Thoracic aorta (tissue), 2 donors: ENCODE results near the gene FAAP100. TPM values are rescaled to one million over a fixed set of nuclear protein-coding genes. Genes with fewer than 3 reads are reported as not detected.

Source experiments
- ATAC-seq: fragments of 150-250 bp; one replicate; pipeline ENCODE4 v1.8.0; 2017; ENCODE audit warnings: low read depth; ENCODE audit not compliant: insufficient number of reproducible peaks, low FRiP score
- DNase-seq: peaks from one replicate; pipeline ENCODE4 v3.0.0-alpha.2; 2020; ENCODE audit warnings: low spot score
- H3K27ac ChIP-seq, 2 donors: fragments of 200-600 bp; sonication (generic); 1 replicate in 1 of 2; 2 replicates in 1 of 2; pipeline ENCODE4 v1.5.1; 2016; ENCODE audit warnings: mild to moderate bottlenecking in 2 of 2, moderate library complexity in 2 of 2
- H3K27me3 ChIP-seq: fragments of 200-600 bp; sonication (generic); replicated peaks from 2 replicates; pipeline ENCODE4 v1.6.0; 2016; ENCODE audit warnings: mild to moderate bottlenecking; ENCODE audit not compliant: insufficient read depth
- H3K36me3 ChIP-seq: fragments of 200-600 bp; sonication (generic); one replicate; pipeline ENCODE4 v1.5.1; 2016
- H3K4me1 ChIP-seq, 2 donors: fragments of 200-600 bp; sonication (generic); 1 replicate in 1 of 2; 2 replicates in 1 of 2; pipeline versions ENCODE4 v1.5.1 to v1.6.0; 2016; ENCODE audit warnings: low read depth in 2 of 2, mild to moderate bottlenecking in 1 of 2; ENCODE audit not compliant: control insufficient read depth in 1 of 2
- H3K4me3 ChIP-seq: fragments of 200-600 bp; sonication (generic); 2 replicates; pipeline ENCODE4 v1.5.1; 2016; ENCODE audit warnings: mild to moderate bottlenecking
- H3K9me3 ChIP-seq: fragments of 200-600 bp; sonication (generic); 2 replicates; pipeline ENCODE4 v1.5.1; 2016
- total RNA-seq, 2 donors: library from RNA; depleted of rRNA; stranded (reverse); fragments of >200 nt; gene quantifications; one replicate each; pipeline versions ENCODE4 v1.1.0 to v1.2.3, GENCODE V29; 2016
- TF ChIP-seq, protein P1 (sequence below): fragments of 200-600 bp; sonication (generic); IDR thresholded peaks from one replicate; pipeline ENCODE4 v1.5.1; 2019; ENCODE audit warnings: antibody characterized with exemption

Gene FAAP100
- total RNA-seq, 2 donors from 2014 or later, result 43.2 to 57.9 TPM

DNA sequence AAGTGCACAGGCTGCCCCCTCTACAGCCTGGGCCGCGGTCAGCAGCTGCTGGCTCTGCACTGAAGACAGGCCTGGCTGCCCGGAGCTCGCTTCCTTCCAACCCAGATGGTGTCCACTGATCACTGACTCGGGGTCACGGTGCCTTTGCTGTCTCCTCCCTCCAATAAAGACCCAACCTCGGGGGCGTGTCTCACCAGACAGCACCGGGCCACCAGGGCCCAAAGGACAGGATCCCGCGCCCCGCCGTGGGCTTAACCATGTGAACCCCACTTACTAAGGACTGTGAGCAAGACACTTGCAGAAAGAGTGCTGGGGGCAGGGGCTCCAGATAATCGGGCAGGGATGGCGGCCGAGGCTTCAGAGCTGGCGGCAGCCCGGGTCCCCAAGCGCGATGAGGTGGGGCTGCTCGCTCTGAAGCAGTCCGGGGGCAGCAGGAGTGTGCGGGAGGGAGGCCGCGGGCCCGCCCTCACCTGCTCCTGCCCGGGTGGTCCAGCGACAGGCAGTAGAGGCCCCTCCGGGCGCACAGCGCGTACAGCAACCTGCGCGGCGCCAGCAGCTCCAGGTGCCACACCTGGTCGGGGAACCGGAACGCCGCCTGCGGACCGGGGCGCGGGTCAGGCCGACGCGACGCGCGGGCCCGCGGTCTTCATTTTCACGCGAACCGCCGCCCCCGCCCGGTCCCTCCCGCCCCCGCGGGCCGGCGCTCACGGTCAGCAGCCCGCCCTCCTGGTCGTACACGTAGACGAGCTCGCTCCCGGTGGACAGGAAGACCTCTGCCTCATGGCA lies 502 bp downstream of the FAAP100 start:
- peak overlapping the region; percentile 98 for H3K4me3 ChIP-seq
- TF ChIP-seq, protein P1, sequence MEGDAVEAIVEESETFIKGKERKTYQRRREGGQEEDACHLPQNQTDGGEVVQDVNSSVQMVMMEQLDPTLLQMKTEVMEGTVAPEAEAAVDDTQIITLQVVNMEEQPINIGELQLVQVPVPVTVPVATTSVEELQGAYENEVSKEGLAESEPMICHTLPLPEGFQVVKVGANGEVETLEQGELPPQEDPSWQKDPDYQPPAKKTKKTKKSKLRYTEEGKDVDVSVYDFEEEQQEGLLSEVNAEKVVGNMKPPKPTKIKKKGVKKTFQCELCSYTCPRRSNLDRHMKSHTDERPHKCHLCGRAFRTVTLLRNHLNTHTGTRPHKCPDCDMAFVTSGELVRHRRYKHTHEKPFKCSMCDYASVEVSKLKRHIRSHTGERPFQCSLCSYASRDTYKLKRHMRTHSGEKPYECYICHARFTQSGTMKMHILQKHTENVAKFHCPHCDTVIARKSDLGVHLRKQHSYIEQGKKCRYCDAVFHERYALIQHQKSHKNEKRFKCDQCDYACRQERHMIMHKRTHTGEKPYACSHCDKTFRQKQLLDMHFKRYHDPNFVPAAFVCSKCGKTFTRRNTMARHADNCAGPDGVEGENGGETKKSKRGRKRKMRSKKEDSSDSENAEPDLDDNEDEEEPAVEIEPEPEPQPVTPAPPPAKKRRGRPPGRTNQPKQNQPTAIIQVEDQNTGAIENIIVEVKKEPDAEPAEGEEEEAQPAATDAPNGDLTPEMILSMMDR, result no peak
- ATAC-seq (peak; percentile 0), DNase-seq (no peak)
- peaks cover 22% of the 10 kb centered on the region for H3K36me3 ChIP-seq
- H3K27me3 ChIP-seq, result no peaks in the 10 kb centered on the region
- H3K9me3 ChIP-seq, result no peaks in the 10 kb centered on the region
- H3K27ac ChIP-seq, result peak overlapping the region; percentile 23 to 92
- peaks cover 24 to 39% of the 10 kb centered on the region in 2 donors for H3K4me1 ChIP-seq

DNA sequence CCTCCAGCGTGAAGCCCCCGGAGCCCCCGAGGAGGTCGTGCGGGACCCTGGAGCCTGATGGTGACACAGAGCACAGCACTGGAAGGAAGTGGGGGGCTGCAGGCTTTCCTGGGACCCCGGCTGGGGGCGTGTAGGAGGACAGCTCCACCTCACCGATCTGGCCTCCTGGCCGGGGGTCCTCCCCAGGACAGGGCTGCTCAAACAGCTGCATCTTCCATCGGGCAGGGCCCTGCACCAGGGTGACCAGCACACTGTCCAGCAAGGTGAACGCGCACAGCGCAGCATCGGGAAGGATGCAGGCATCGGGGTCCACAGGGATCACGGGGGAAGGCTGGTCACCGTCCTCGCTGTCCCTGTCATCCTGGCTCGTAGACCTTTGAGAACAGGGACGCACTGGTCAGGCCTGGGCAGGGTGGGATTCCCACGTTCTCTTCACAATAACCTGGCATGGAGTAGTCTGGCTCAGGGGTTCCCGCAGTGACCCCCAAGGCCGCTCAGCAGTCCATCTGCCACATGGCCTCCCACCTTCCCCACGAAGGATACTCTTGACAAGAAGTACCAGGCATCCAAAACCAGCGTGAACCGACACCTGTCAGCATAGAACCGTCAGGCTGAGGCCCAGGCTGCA lies 1.2 kb downstream of the FAAP100 start:
- H3K9me3 ChIP-seq, result no peaks in the 10 kb centered on the region
- no peaks in the 10 kb centered on the region for H3K27me3 ChIP-seq
- no peak overlapping the region for H3K27ac ChIP-seq
- H3K4me3 ChIP-seq, result peak overlapping the region; percentile 98
- TF ChIP-seq, protein P1, result no peak
- peaks cover 18 to 32% of the 10 kb centered on the region in 2 donors for H3K4me1 ChIP-seq
- ATAC-seq, result no peak
- peaks cover 25% of the 10 kb centered on the region for H3K36me3 ChIP-seq
- DNase-seq, result no peak

DNA sequence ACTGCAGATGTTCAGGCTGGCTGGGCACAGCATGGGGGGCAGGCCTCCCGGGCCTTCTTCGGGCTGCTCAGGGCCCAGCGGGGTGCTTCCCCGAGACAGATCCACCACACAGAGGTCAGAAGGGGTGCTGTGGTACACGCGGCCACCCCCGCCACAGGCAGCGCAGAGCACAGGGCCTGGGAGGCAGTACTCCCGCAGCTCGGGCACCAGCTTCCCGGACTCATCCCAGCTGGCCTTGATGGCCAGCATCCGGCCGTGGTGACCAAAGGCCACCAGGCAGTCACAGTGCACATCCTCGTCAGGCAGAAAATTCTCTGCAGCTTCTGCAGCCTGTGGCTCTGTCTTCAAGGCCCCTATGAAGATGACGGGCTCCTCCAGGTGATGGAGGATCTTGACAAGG lies 1.9 kb downstream of the FAAP100 start:
- Histone ChIP-seq H3K36me3 (peaks cover 32% of the 10 kb centered on the region), H3K4me1 (peaks cover 17 to 27% of the 10 kb centered on the region in 2 donors), H3K4me3 (no peak overlapping the region), H3K27ac (no peak overlapping the region), H3K27me3 (no peaks in the 10 kb centered on the region), H3K9me3 (no peaks in the 10 kb centered on the region)
- DNase-seq (no peak), ATAC-seq (no peak)
- TF ChIP-seq, protein P1, result no peak

DNA sequence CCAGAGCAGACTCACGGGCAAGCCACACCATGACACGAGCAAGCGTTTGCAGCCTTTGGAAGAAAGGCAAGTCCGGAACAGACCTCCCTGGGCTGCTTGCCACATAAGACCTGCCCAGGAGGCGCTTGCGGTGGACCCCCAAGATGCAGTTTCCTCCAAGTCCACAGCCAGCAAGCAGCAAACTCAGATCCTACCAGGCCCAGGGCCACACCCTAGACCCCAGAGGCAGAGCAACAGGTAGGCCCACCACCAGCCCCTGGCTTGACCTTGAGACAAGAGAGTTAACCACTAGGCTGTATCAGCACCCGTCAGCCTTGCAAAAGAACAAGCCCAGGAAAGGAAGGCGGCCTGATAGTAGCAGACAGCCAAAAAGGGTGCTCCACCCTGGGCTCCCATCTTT lies 2.3 kb downstream of the FAAP100 start:
- no peaks in the 10 kb centered on the region for H3K27me3 ChIP-seq
- H3K36me3 ChIP-seq, result peaks cover 36% of the 10 kb centered on the region
- DNase-seq (no peak), ATAC-seq (no peak)
- no peak overlapping the region for H3K4me3 ChIP-seq
- H3K9me3 ChIP-seq, result no peaks in the 10 kb centered on the region
- TF ChIP-seq, protein P1, result no peak
- peaks cover 17 to 27% of the 10 kb centered on the region in 2 donors for H3K4me1 ChIP-seq
- H3K27ac ChIP-seq, result no peak overlapping the region

DNA sequence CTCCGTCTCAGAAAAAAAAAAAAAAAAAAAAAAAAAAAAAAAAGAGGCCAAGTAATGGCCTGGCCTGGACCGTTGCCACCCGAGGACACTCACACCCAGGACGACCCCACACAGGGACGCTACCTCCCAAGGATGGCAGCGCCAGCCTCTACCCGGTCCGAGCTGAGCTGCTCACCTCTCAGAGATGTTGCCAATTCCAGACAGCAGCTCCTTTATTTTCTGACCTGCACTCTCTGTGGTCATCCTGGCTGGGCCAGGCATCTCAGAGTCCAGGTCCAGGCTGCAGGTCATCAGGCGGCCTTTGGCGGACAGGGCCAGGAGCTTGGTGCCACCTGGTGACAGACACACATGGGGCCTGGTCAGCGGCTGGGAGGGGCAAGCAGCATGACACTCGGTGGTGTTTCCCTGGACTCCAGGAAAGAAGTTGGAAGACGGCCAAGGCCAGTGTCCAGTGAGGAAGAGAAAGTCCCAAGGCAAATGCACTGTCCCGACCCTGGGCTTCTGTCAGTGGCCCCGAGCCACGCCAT lies 3.1 kb downstream of the FAAP100 start:
- TF ChIP-seq, protein P1, result no peak
- H3K36me3 ChIP-seq, result peaks cover 42% of the 10 kb centered on the region
- no peaks in the 10 kb centered on the region for H3K9me3 ChIP-seq
- H3K27ac ChIP-seq, result no peak overlapping the region
- no peaks in the 10 kb centered on the region for H3K27me3 ChIP-seq
- DNase-seq (no peak), ATAC-seq (no peak)
- no peak overlapping the region for H3K4me3 ChIP-seq
- peaks cover 17 to 25% of the 10 kb centered on the region in 2 donors for H3K4me1 ChIP-seq
